Vagina (tissue), 2 donors: ENCODE measurements around the gene ARHGAP8.

Experiments used
- CTCF ChIP-seq, 3 experiments: fragments of 450-650 bp in 2 of 3; fragments of 200-600 bp in 1 of 3; sonication (generic) in 1 of 3; IDR thresholded peaks; one replicate each; pipeline ENCODE4 v1.5.1; 2017 to 2019; ENCODE audit warnings: antibody characterized with exemption in 3 of 3, mild to moderate bottlenecking in 2 of 3, moderate library complexity in 2 of 3
- POLR2AphosphoS5 ChIP-seq, 2 donors: sonication (generic); formaldehyde crosslinking; IDR thresholded peaks; one replicate each; pipeline ENCODE4 v1.9.0; 2017; ENCODE audit warnings: antibody characterized with exemption in 2 of 2, mild to moderate bottlenecking in 2 of 2, low read depth in 1 of 2; ENCODE audit not compliant: insufficient read depth in 1 of 2

- TF ChIP-seq POLR2AphosphoS5 (IDR thresholded peaks at IDR 0.05; ENCODE audit: insufficient read depth in 1 of 2, low read depth in 1 of 2), result no peak
- TF ChIP-seq CTCF (IDR thresholded peaks at IDR 0.05), result no peak
These were observed 103.5 kb downstream of the ARHGAP8 start for GRCh38 chr22:44855855-44856254.
